Stomach (tissue), 4 donors: ENCODE results near the gene RAB3C.

Source experiments
- CTCF ChIP-seq, 7 experiments: fragments of 450-650 bp in 4 of 7; fragments of 200-600 bp in 3 of 7; sonication (generic) in 3 of 7; IDR thresholded peaks; one replicate each; pipeline ENCODE4 v1.5.1; 2016 to 2019; ENCODE audit warnings: antibody characterized with exemption in 7 of 7, control low read depth in 2 of 7, mild to moderate bottlenecking in 1 of 7
- EP300 ChIP-seq: sonication (generic); formaldehyde crosslinking; IDR thresholded peaks from one replicate; pipeline ENCODE4 v1.6.1; 2017; ENCODE audit warnings: antibody characterized with exemption
- POLR2A ChIP-seq, 4 donors: fragments of 450-650 bp; IDR thresholded peaks; one replicate each; pipeline ENCODE4 v1.6.1; 2016; ENCODE audit warnings: antibody characterized with exemption in 4 of 4, control low read depth in 2 of 4, mild to moderate bottlenecking in 1 of 4, moderate library complexity in 1 of 4
- POLR2AphosphoS5 ChIP-seq, 3 donors: sonication (generic); formaldehyde crosslinking; IDR thresholded peaks; one replicate each; pipeline ENCODE4 v1.6.1; 2016; ENCODE audit warnings: antibody characterized with exemption in 3 of 3

DNA sequence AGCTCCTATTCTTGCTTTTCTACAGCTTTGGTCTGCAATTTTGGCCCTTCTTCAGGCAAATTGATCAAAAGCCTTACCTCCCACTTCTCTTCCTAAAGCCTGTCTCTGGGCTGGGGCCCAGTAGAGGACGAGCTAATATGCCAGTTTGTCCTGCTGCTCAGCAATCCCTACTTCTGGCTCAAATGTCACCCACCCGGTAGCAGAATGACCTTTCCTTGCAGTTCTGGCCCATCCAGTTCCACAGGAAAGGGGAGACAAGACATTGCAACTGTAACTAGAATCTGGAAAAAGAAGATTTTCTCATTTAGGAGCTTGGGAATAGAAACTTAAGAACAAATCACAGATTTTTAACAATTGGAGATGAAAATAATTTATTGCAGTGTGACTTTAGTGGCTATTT is 261.5 kb downstream of the RAB3C start:
- TF ChIP-seq POLR2A (IDR thresholded peaks at IDR 0.05) (no peak), CTCF (IDR thresholded peaks at IDR 0.05) (no peak), POLR2AphosphoS5 (IDR thresholded peaks at IDR 0.05) (no peak), EP300 (no peak)
